Kidney glomerular epithelial cell (primary cell): ENCODE results near the gene ADGRF4.
"Not testable (repeated sequence)": the region's sequence is repeated elsewhere in the genome, so short reads cannot be mapped to it uniquely, and the experiment has no call there.

ENCODE experiments used
- DNase-seq: peaks from one replicate; lab custom pipeline; 2025; lab: John Stamatoyannopoulos, UW

ADGRF4 gene

DNA sequence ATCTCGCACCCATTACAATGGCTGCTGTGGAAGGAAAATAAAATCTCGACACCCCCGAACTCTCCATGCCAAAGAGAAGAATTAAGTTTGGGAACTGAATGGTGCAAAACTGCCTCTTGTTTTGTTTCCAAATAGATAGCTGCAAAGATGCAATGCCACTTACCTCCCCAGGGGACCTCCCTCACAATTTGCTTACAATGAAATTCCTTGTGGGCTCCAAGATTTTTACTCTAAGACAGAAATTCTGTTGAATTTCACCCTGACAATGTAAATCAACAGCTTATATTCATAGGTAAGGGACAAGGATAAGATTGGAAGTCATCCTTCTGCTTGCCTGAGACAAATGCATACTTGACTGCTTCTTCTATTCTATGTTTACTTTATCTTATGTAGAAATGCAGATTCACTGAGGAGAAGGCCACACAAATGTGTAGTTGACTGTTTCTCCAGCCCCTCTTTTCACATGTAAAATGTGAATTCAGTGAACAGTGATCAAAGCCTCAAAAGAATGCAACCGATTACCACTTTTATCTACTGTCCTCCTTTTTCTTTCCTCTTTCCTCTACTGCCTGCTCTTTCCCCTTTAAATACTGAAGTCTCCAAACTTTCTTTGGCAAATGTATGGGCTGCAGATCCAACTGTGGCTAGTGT is 36.6 kb downstream of the ADGRF4 start:
- no peak for DNase-seq

DNA sequence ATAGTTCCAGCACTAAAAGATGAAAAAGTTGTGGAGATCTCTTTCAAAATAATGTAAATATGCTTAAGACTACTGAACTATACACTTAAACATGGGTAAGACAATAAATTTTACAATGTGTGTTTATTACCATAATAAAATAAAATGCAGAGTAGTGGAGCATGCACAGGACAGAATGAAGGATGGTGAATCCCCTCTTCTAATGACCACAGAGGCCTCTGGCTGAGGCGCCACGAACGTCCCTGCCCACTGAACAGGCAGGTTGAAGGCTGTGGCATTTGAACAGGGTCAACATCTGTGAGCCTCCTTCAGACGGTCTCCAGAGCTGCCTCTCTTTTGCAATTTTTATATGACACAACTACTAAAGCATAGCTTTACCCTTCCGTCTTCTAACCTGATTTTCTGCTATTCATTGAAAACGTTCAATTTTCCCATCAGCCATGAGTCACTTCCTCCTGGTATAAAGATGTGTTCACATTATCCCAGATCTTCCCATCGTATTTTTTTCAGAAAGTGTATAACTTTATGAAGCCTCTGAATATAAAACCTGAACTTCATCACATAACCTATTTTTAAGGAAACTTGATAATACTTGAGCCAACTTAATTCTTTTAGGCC is 37.8 kb downstream of the ADGRF4 start:
- no peak for DNase-seq

DNA sequence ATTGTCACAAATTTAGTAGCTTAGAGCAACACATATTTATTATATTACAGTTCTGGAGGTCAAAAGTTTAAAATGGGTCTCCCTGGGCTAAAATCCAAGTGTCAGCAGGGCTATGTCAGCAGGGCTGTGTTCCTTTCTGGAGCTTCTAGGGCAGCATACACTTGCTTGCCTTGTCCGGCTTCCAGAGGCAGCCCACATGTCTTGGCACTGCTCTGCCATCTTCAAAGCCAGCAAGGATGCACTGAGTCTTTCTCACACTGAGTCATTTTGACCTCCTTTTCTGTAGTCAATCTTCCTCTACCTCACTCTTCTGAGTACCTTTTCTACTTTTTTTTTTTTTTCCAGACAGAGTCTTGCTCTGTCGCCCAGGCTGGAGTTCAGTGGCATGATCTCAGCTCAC is 39.0 kb downstream of the ADGRF4 start:
- DNase-seq: no peak

DNA sequence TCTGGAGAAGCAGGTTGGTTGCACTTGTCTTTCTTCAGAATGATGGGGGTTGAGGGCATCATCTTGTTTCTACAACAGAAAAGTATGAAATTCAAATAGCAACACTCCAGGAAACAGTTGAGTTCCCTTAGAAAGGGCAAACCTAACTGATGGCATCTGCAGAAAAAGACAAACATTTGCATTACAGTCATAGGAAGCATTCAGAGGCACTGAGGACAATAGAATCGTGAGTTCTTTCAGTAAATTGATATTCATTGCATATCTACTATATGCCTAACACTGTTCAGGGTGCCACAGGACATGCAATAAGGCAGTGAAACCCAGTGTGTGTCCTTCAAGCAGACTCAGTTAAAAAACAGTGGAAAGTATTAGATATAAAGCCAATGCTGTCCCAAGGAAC is 42.3 kb downstream of the ADGRF4 start:
- DNase-seq: no peak

DNA sequence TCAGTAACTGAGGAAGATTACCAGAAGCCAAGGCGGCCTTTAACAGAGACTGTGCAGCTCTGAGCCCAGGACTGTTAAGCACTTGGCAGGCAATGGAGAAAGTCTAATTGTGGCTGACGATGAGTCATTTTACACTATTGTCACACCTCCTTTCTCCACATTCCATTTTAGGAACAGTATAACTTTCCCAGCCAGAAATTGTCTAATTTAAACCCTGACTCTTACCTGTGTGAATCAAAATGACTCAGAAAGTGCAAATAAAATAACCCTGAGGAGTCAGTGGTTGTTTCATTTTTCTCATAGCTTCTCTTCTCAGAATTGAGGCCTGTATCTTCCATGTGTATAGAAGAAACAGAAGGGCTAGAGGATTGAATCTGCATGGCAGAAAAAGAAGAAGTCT is 43.4 kb downstream of the ADGRF4 start:
- DNase-seq: peak; percentile 60

DNA sequence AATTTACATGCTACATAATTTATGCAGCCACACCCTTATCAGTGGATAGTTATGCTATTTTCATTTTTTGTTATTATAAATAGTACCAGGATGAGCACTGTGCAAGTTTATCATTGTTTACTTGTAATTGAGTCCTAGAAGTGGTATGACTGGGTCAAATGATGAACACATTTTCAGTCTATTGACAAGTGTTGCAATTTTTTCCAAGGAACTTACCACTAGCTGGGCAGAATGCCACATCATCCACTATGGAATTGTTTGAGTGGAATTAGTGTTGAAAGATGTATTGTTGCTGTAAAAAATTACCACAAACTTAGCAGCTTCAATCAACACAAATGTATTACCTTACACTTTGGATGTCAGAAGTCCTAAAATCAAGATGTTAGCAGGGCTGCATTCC is 45.4 kb downstream of the ADGRF4 start:
- no peak for DNase-seq

DNA sequence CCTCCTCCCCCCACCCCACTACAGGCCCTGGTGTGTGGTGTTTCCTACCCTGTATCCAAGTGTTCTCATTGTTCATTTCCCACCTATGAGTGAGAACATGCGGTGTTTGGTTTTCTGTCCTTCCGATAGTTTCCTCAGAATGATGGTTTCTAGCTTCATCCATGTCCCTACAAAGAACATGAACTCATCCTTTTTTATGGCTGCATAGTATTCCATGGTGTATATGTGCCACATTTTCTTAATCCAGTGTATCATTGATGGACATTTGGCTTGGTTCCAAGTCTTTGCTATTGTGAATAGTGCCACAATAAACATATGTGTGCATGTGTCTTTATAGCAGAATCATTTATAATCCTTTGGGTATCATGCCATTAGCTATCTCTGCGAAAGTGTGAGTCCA is 46.9 kb downstream of the ADGRF4 start:
- not testable (repeated sequence) for DNase-seq

DNA sequence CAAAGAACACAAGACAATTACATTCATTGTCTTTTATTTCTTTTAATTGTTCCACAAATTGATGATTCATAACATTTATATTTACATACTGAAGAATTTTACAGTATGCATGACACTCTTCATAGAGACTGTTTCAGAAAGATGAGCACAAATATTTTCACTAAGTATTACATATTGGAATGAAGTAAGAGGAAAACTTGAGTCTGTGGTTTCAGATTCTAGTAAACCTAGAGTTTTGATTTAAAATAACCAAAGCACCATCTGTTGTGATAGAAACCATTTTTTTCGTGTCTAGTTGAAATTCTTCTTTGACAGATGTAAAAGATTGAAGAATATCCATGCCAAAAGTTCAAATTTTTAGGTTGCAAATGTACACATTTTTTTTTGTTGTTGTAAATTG is 51.4 kb downstream of the ADGRF4 start:
- DNase-seq: no peak

DNA sequence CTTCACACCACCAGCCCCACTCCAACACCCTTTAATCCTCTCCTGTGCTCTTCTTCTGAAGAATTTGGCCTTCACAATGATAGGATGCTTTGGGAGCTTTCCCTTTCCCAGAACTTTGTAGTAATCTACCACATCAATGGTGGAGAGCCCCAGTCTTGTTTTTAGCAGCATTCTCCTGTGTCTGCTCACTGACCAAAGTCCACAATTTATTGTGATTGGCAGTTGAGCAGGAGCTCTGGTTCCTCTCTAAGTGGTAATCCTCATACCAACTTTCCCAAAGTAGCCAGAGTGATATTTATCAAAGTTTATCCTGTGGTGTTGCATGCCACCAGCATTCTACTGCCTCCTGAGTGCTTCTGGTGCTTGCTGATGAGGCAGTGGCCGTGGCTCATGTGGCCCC is 54.4 kb downstream of the ADGRF4 start:
- DNase-seq: no peak

DNA sequence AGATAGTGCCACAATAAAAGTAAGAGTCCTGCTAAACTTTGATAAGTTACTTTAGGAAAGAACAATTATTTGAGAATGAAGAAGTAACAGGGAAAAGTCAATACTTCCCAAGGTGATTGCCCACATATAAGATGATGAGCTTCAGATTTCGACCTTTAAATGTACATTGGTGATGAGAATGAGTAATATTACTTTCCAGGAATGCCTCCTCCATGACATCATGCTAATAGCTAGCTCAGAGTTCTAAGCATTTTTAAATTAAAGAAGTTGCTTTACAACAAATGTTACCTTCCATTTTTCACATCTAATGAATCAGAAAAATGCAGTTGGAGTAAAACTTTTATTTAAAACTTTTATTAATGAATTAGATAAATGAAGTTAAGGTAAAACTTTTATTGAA is 61.0 kb downstream of the ADGRF4 start:
- no peak for DNase-seq

DNA sequence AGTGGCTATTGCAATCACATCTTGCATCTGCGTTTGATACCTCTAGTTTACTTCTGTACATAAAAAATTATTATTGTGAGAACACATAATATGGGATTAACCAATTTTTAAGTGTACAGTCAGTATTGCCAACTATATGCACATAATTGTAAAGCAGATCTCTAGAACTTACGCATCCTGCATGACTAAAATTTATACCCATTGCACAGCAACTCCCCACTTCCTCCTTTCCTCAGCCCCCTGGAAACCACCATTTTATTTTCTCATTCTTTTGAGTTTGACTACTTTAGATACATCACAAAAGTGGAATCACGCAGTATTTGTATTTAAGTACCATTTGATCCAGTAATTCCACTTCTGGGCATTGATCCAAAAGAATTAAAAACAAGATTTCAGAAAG is 64.1 kb downstream of the ADGRF4 start:
- DNase-seq: no peak

DNA sequence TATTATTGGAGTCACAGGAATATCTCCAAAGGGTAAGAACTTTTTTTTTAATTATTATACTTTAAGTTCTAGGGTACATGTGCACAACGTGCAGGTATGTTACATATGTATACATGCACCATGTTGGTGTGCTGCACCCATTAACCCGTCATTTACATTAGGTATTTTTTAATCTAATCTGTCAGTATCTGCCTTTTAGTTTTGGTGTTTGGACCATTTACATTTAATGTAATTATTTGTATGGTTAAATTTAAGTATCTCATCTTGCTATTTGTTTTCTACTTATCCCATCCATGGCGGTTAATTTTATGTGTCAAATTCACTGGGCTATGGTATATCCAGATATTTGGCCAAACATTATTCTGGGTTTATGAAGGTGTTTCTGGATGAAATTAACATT is 68.1 kb downstream of the ADGRF4 start:
- DNase-seq: no peak

DNA sequence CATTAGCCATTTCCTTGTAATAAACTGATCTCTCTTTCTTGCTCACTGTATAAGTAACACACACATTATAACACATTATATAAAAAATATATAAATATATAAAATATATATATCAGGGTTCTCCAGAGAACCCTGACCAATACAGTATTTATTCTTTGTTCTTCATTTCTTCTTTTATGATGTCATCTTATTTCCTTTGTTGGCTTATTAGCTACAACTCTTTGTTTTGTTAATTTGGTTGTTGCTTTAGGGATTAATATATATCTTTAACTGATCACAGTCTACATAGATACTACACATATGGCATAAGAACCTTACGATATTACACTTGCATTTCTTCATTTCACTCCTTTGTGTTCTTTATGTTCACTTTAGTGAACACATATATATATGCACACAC is 68.7 kb downstream of the ADGRF4 start:
- no peak for DNase-seq

DNA sequence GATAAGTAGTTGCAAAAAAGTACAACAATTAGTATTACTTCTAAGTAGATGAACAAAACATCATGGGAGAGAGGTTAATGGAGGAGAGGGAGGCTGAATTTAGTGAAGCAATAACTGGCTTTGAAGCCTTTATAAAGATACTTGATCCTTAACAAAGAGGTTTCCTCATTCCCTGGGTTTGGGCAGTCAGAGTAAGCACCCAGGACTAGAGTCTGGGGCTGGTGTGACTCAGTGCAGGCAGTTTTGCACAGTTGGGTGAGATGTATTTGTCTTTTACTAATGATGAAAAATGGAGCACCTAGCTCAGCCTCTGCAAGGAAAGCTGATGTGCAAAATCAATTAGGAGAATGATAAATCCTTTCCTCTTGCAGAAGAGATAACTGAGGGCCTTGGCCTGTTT is 71.6 kb downstream of the ADGRF4 start:
- DNase-seq: no peak
